GM12878 (cell line): ENCODE results near the gene TMIGD3. TPM values are rescaled to one million over a fixed set of nuclear protein-coding genes. Genes with fewer than 3 reads are reported as not detected.
A peak's percentile ranks its signal among the peaks of the same experiment; 100 is the strongest.

Experiments
- ATAC-seq: fragments of 200-7000 bp; cut with Tn5 transposase; 3 replicates; pipeline ENCODE4 v1.9.1; 2020; ENCODE audit warnings: mild to moderate bottlenecking, moderate library complexity
- BruUV-seq: library from RNA; stranded (reverse); fragments of 400-500 nt; replicated peaks from 2 replicates; lab custom pipeline; 2021; lab: Mats Ljungman, UMichigan
- CTCF ChIA-PET: fragments of 300-600 bp; sonication (Branson Sonifier 250); formaldehyde crosslinking; extraction: SDS; loops from one replicate; lab custom pipeline; 2021; ENCODE audit warnings: inconsistent platforms; lab: Yijun Ruan, JAX
- POLR2A ChIA-PET: fragments of 350-600 bp; formaldehyde crosslinking; extraction: SDS; loops from one replicate; lab custom pipeline; 2021; ENCODE audit warnings: inconsistent platforms; lab: Charles Lee
- RAD21 ChIA-PET: fragments of 300-600 bp; sonication (Branson Sonifier 250); formaldehyde crosslinking; loops from one replicate; lab custom pipeline; 2023; ENCODE audit warnings: antibody characterized with exemption; ENCODE audit not compliant: unreplicated experiment; lab: Charles Lee
- SMC1A ChIA-PET: fragments of 300-600 bp; sonication (Branson Sonifier 250); formaldehyde crosslinking; loops from one replicate; lab custom pipeline; 2023; ENCODE audit not compliant: unreplicated experiment, uncharacterized antibody; lab: Charles Lee
- DNase-seq: peaks from one replicate; pipeline ENCODE4 v3.0.0-alpha.2; 2011; ENCODE audit warnings: low read depth, low spot score
- FAIRE-seq: peaks from 3 replicates; lab custom pipeline; 2011; peaks lifted over from hg19 to GRCh38; lab: Jason Lieb, UNC
- H2AFZ ChIP-seq: 2 replicates; pipeline ENCODE4 v1.6.0; 2011; ENCODE audit warnings: low read depth, low read length, control low read depth; ENCODE audit not compliant: control insufficient read depth
- H3K27ac ChIP-seq: 2 replicates; pipeline ENCODE4 v1.5.1; 2011; ENCODE audit warnings: control low read depth; ENCODE audit not compliant: control insufficient read depth, insufficient read depth
- H3K27me3 ChIP-seq, 2 experiments: replicated peaks in 1 of 2; 2 replicates each; pipeline versions ENCODE4 v1.6.0 to v1.6.1; 2011; ENCODE audit warnings: low read length in 1 of 2; ENCODE audit not compliant: control insufficient read depth in 2 of 2, insufficient read depth in 2 of 2
- H3K36me3 ChIP-seq, 2 experiments: 2 replicates each; pipeline ENCODE4 v1.5.1; 2011; ENCODE audit warnings: low read length in 1 of 2; ENCODE audit not compliant: control insufficient read depth in 2 of 2, insufficient read depth in 2 of 2
- H3K4me1 ChIP-seq: 2 replicates; pipeline ENCODE4 v1.6.1; 2011; ENCODE audit warnings: mild to moderate bottlenecking, low read length, moderate library complexity, mixed read lengths; ENCODE audit not compliant: control insufficient read depth, insufficient read depth
- H3K4me2 ChIP-seq: 2 replicates; pipeline ENCODE4 v1.6.0; 2011; ENCODE audit warnings: control low read depth; ENCODE audit not compliant: control insufficient read depth, insufficient read depth
- H3K4me3 ChIP-seq: fragments of 200-600 bp; sonication (generic); 2 replicates; pipeline ENCODE4 v1.5.1; 2016
- H3K79me2 ChIP-seq: 2 replicates; pipeline ENCODE4 v1.6.0; 2011; ENCODE audit warnings: low read length; ENCODE audit not compliant: control insufficient read depth, insufficient read depth
- H3K9ac ChIP-seq: 2 replicates; pipeline ENCODE4 v1.8.0; 2011; ENCODE audit warnings: low read length, control low read depth, mixed read lengths; ENCODE audit not compliant: control insufficient read depth, insufficient read depth
- H3K9me3 ChIP-seq: replicated peaks from 3 replicates; pipeline ENCODE4 v1.5.1; 2011; ENCODE audit warnings: mild to moderate bottlenecking, low read length; ENCODE audit not compliant: control insufficient read depth, insufficient read depth
- H4K20me1 ChIP-seq: 2 replicates; pipeline ENCODE4 v1.6.0; 2011; ENCODE audit not compliant: control insufficient read depth, insufficient read depth
- CBFB ChIP-seq: IDR thresholded peaks from 2 replicates; pipeline ENCODE4 v1.6.1; 2016; ENCODE audit warnings: antibody characterized with exemption, low read depth
- CEBPZ ChIP-seq: fragments of 150-350 bp; IDR thresholded peaks from 2 replicates; pipeline ENCODE4 v1.6.1; 2016; ENCODE audit warnings: low read depth, low read length
- HDGF ChIP-seq: fragments of 450-650 bp; IDR thresholded peaks from 2 replicates; pipeline ENCODE4 v1.6.1; 2016; ENCODE audit warnings: antibody characterized with exemption
- JUNB ChIP-seq: IDR thresholded peaks from 2 replicates; pipeline ENCODE4 v1.6.1; 2016; ENCODE audit warnings: antibody characterized with exemption, mild to moderate bottlenecking
- MYB ChIP-seq: fragments of 150-350 bp; IDR thresholded peaks from 2 replicates; pipeline ENCODE4 v1.6.1; 2014; ENCODE audit warnings: mild to moderate bottlenecking, low read depth, low read length, borderline replicate concordance
- PAX8 ChIP-seq: fragments of 450-650 bp; IDR thresholded peaks from 2 replicates; pipeline ENCODE4 v1.6.1; 2017; ENCODE audit warnings: mild to moderate bottlenecking, moderate library complexity
- SMC3 ChIP-seq: IDR thresholded peaks from 2 replicates; pipeline ENCODE4 v1.6.1; 2011; ENCODE audit warnings: low read length, improper control_type of control experiment, borderline replicate concordance
- SREBF2 ChIP-seq: IDR thresholded peaks from 2 replicates; pipeline ENCODE4 v1.6.1; 2012; ENCODE audit warnings: mild to moderate bottlenecking, low read length
- USF2 ChIP-seq: IDR thresholded peaks from 2 replicates; pipeline ENCODE4 v1.6.1; 2011; ENCODE audit warnings: low read depth, low read length, improper control_type of control experiment, borderline replicate concordance
- ZBTB40 ChIP-seq: fragments of 450-650 bp; IDR thresholded peaks from 2 replicates; pipeline ENCODE4 v1.6.1; 2016; ENCODE audit warnings: mild to moderate bottlenecking, moderate library complexity, borderline replicate concordance
- WGBS: methylation state at CpG from one replicate; pipeline ENCODE4 v1.1.6; 2016; ENCODE audit warnings: low lambda C conversion rate; ENCODE audit not compliant: insufficient replicate concordance, insufficient coverage; ENCODE audit errors: missing lambda C conversion rate; 5-methylcytosine and 5-hydroxymethylcytosine counted together
- in situ Hi-C: fragments of 300-500 bp; cut with MboI; formaldehyde crosslinking; loops from 9 replicates; pipeline ENCODE4 v1.14.3; 2018; ENCODE audit warnings: mixed read lengths
- intact Hi-C: fragments of 100-400 bp; cut with micrococcal nuclease; formaldehyde crosslinking; loops from one replicate; pipeline ENCODE4 v1.14.2; 2022; ENCODE audit not compliant: unreplicated experiment
- polyA plus RNA-seq, 11 experiments: library from polyadenylated mRNA; depleted of rRNA in 4 of 11; unstranded in 6 of 11; stranded (reverse) in 5 of 11; fragments of >200 nt; fragmentation: Nextera tagmentation in 4 of 11; fragmentation: Illumina TruSeq in 1 of 11; extraction: Ambion mirVana in 4 of 11; extraction: Trizol in 1 of 11; gene quantifications; 1 replicate in 1 of 11; 2 replicates in 10 of 11; pipeline versions ENCODE4 v1.2.1 to v1.2.3, GENCODE V29; 2011 to 2016; ENCODE audit warnings: inconsistent platforms in 2 of 11, missing spikeins in 2 of 11, low read depth in 1 of 11
- total RNA-seq, 4 experiments: library from RNA; depleted of rRNA in 3 of 4; stranded (reverse); fragments of >200 nt in 3 of 4; fragmentation: Illumina TruSeq in 1 of 4; extraction: Trizol in 1 of 4; gene quantifications; 2 replicates each; pipeline versions ENCODE4 v1.2.1 to v1.2.3, GENCODE V29; 2013 to 2021

TMIGD3 gene
- total and polyA plus RNA-seq, 10 of the 15 experiments (the other 5 are each of a cell fraction or from before 2014, with no cell fraction given): 0.17 TPM; not detected in 9

- no peak overlapping the region for H3K27ac ChIP-seq
- ChIA-PET SMC1A (interaction anchor here (0.6 to 4.5 kb wide), 34 partner anchors 10 to 251 kb away, joined by 3 to 46 read pairs (median 4); partner anchors contain the start of genes INKA2 and RAP1A), RAD21 (interaction anchor here (0.6 to 4.7 kb wide), 20 partner anchors 10 to 250 kb away, joined by 3 to 38 read pairs (median 4); partner anchors contain the start of gene INKA2), POLR2A (interaction anchor here (0.9 to 2.4 kb wide), 7 partner anchors 10 to 182 kb away, joined by 3 to 7 read pairs (median 3); no protein-coding TSS in a partner anchor), CTCF (interaction anchor here (0.5 to 5.0 kb wide), 24 partner anchors 10 to 252 kb away, joined by 3 to 76 read pairs (median 3); partner anchors contain the start of genes DDX20 and RAP1A)
- intact Hi-C loops: loop anchor here (5.0 kb wide), 1 partner anchor 40 kb away; no protein-coding TSS in a partner anchor
- no TSS peak for BruUV-seq
- WGBS: 43% methylated on average over 1 of the region's 1 CpG
- no peak overlapping the region for H2AFZ ChIP-seq
- no peak overlapping the region for H3K9ac ChIP-seq
- in situ Hi-C loops: loop anchor here (10.0 kb wide), 1 partner anchor 77 kb away; no protein-coding TSS in a partner anchor
- no peaks in the 10 kb centered on the region for H3K79me2 ChIP-seq
- ATAC-seq: peak; percentile 87
- no peaks in the 10 kb centered on the region for H3K9me3 ChIP-seq
- DNase-seq: no peak
- H3K27me3 ChIP-seq: no peaks in the 10 kb centered on the region; a peak in 1 of 4 replicates
- H3K4me3 ChIP-seq: no peak overlapping the region
- no peaks in the 10 kb centered on the region for H3K36me3 ChIP-seq
- FAIRE-seq: peak; percentile 35
- peak overlapping the region; percentile 27; the same call in 1 of the 2 replicates for H3K4me2 ChIP-seq
- no peaks in the 10 kb centered on the region for H4K20me1 ChIP-seq
- H3K4me1 ChIP-seq: peaks cover 36% of the 10 kb centered on the region
- TF ChIP-seq PAX8 (no peak), ZBTB40 (no peak), JUNB (no peak; the same call in 1 of the 2 replicates), USF2 (no peak), SMC3 (no peak; the same call in 1 of the 2 replicates), HDGF (no peak), SREBF2 (no peak), MYB (no peak), CBFB (no peak), CEBPZ (no peak)
Observed at GRCh38 chr1:111517469-111518225, 14.2 kb upstream of the TMIGD3 start.
